ENCODE data around the gene PPARG. TPM values are rescaled to one million over a fixed set of nuclear protein-coding genes. Genes with fewer than 3 reads are reported as not detected.

The PPARG gene
- total and polyA plus RNA-seq, 3 experiments from 2014 or later, result 0.66 to 0.74 TPM; not detected in 1

GRCh38 chr3:12296511-12296910 lies 7.6 kb downstream of the PPARG start:
- no peaks in the 10 kb centered on the region for H3K9me3 Mint-ChIP-seq
- no peak overlapping the region for H3K4me3 ChIP-seq (ENCODE audit: low read length)

GRCh38 chr3:12299026-12299425 lies 10.2 kb downstream of the PPARG start:
- Mint-ChIP-seq H3K9me3 (no peaks in the 10 kb centered on the region), H3K4me3 (no peak overlapping the region), H3K27me3 (peaks cover 4 to 17% of the 10 kb centered on the region in 2 donors), H3K27ac (no peak overlapping the region), H3K4me1 (no peaks in the 10 kb centered on the region), H3K36me3 (no peaks in the 10 kb centered on the region)
- DNase-seq, result no peak
- ChIA-PET CTCF (no interaction called here), POLR2A (no interaction called here)
- H3K4me3 ChIP-seq (ENCODE audit: low read length), result no peak overlapping the region
- no peaks in the 10 kb centered on the region for H3K4me1 ChIP-seq (ENCODE audit: insufficient read depth, low read length)
- H3K36me3 ChIP-seq (ENCODE audit: insufficient read depth, low read length), result no peaks in the 10 kb centered on the region
- H3K27ac ChIP-seq (ENCODE audit: low read depth, low read length), result no peak overlapping the region
- no peaks in the 10 kb centered on the region for H3K9me3 ChIP-seq (ENCODE audit: low read length)
- H3K27me3 ChIP-seq (ENCODE audit: insufficient read depth, low read length, poor library complexity, severe bottlenecking), result no peaks in the 10 kb centered on the region

More at GRCh38 chr3:12296511-12296910, 7.6 kb downstream of the PPARG start:
- POLR2A ChIA-PET, result no interaction called here
- CTCF ChIA-PET, result no interaction called here
- no peak overlapping the region for H3K27ac ChIP-seq (ENCODE audit: low read depth, low read length)
- no peaks in the 10 kb centered on the region for H3K9me3 ChIP-seq (ENCODE audit: low read length)
- H3K27me3 ChIP-seq (ENCODE audit: insufficient read depth, low read length, poor library complexity, severe bottlenecking), result no peaks in the 10 kb centered on the region
- peaks cover 0 to 28% of the 10 kb centered on the region in 2 donors for H3K27me3 Mint-ChIP-seq
- no peaks in the 10 kb centered on the region for H3K4me1 Mint-ChIP-seq
- no peaks in the 10 kb centered on the region for H3K36me3 ChIP-seq (ENCODE audit: insufficient read depth, low read length)
- H3K4me3 Mint-ChIP-seq, result no peak overlapping the region
- no peaks in the 10 kb centered on the region for H3K4me1 ChIP-seq (ENCODE audit: insufficient read depth, low read length)
- no peak overlapping the region for H3K27ac Mint-ChIP-seq
- DNase-seq, result no peak
- H3K36me3 Mint-ChIP-seq, result no peaks in the 10 kb centered on the region

- Mint-ChIP-seq H3K27ac (no peak overlapping the region), H3K36me3 (no peaks in the 10 kb centered on the region), H3K9me3 (no peaks in the 10 kb centered on the region), H3K4me1 (no peaks in the 10 kb centered on the region), H3K27me3 (peaks cover 4 to 21% of the 10 kb centered on the region in 2 donors), H3K4me3 (no peak overlapping the region)
- Histone ChIP-seq H3K27ac (ENCODE audit: low read depth, low read length) (no peak overlapping the region), H3K27me3 (ENCODE audit: insufficient read depth, low read length, poor library complexity, severe bottlenecking) (no peaks in the 10 kb centered on the region), H3K9me3 (ENCODE audit: low read length) (no peaks in the 10 kb centered on the region), H3K36me3 (ENCODE audit: insufficient read depth, low read length) (no peaks in the 10 kb centered on the region), H3K4me3 (ENCODE audit: low read length) (no peak overlapping the region), H3K4me1 (ENCODE audit: insufficient read depth, low read length) (no peaks in the 10 kb centered on the region)
- ChIA-PET CTCF (no interaction called here), POLR2A (no interaction called here)
- DNase-seq, result no peak
Measured at GRCh38 chr3:12300137-12300536, 11.3 kb downstream of the PPARG start.

- Histone ChIP-seq H3K36me3 (ENCODE audit: insufficient read depth, low read length) (no peaks in the 10 kb centered on the region), H3K27me3 (ENCODE audit: insufficient read depth, low read length, poor library complexity, severe bottlenecking) (no peaks in the 10 kb centered on the region), H3K4me3 (ENCODE audit: low read length) (no peak overlapping the region), H3K4me1 (ENCODE audit: insufficient read depth, low read length) (no peaks in the 10 kb centered on the region), H3K27ac (ENCODE audit: low read depth, low read length) (no peak overlapping the region), H3K9me3 (ENCODE audit: low read length) (no peaks in the 10 kb centered on the region)
- H3K9me3 Mint-ChIP-seq, result no peaks in the 10 kb centered on the region
- H3K27ac Mint-ChIP-seq, result no peak overlapping the region
- POLR2A ChIA-PET, result no interaction called here
- no peaks in the 10 kb centered on the region for H3K36me3 Mint-ChIP-seq
- CTCF ChIA-PET, result no interaction called here
- no peak overlapping the region for H3K4me3 Mint-ChIP-seq
- H3K4me1 Mint-ChIP-seq, result no peaks in the 10 kb centered on the region
- peaks cover 4 to 20% of the 10 kb centered on the region in 2 donors for H3K27me3 Mint-ChIP-seq
- DNase-seq, result no peak
Measured at GRCh38 chr3:12301031-12301430, 12.2 kb downstream of the PPARG start.

GRCh38 chr3:12301513-12301912 lies 12.6 kb downstream of the PPARG start:
- no peaks in the 10 kb centered on the region for H3K36me3 Mint-ChIP-seq
- CTCF ChIA-PET, result no interaction called here
- Histone ChIP-seq H3K27me3 (ENCODE audit: insufficient read depth, low read length, poor library complexity, severe bottlenecking) (no peaks in the 10 kb centered on the region), H3K4me3 (ENCODE audit: low read length) (no peak overlapping the region), H3K9me3 (ENCODE audit: low read length) (no peaks in the 10 kb centered on the region), H3K36me3 (ENCODE audit: insufficient read depth, low read length) (no peaks in the 10 kb centered on the region), H3K4me1 (ENCODE audit: insufficient read depth, low read length) (no peaks in the 10 kb centered on the region), H3K27ac (ENCODE audit: low read depth, low read length) (no peak overlapping the region)
- H3K27ac Mint-ChIP-seq, result no peak overlapping the region
- POLR2A ChIA-PET, result no interaction called here
- H3K9me3 Mint-ChIP-seq, result no peaks in the 10 kb centered on the region
- H3K27me3 Mint-ChIP-seq, result peaks cover 4 to 17% of the 10 kb centered on the region in 2 donors
- DNase-seq, result no peak
- H3K4me3 Mint-ChIP-seq, result no peak overlapping the region
- H3K4me1 Mint-ChIP-seq, result no peaks in the 10 kb centered on the region

- Mint-ChIP-seq H3K4me1 (no peaks in the 10 kb centered on the region), H3K36me3 (no peaks in the 10 kb centered on the region), H3K9me3 (no peaks in the 10 kb centered on the region), H3K27ac (peak overlapping the region in 1 of 8 donors; percentile 4), H3K4me3 (no peak overlapping the region), H3K27me3 (peaks cover 4 to 12% of the 10 kb centered on the region in 2 donors)
- Histone ChIP-seq H3K27me3 (ENCODE audit: insufficient read depth, low read length, poor library complexity, severe bottlenecking) (no peaks in the 10 kb centered on the region), H3K9me3 (ENCODE audit: low read length) (no peaks in the 10 kb centered on the region), H3K27ac (ENCODE audit: low read depth, low read length) (no peak overlapping the region), H3K4me1 (ENCODE audit: insufficient read depth, low read length) (no peaks in the 10 kb centered on the region), H3K4me3 (ENCODE audit: low read length) (no peak overlapping the region), H3K36me3 (ENCODE audit: insufficient read depth, low read length) (no peaks in the 10 kb centered on the region)
- ChIA-PET CTCF (no interaction called here), POLR2A (no interaction called here)
- DNase-seq, result no peak
Measured at GRCh38 chr3:12302564-12302963, 13.7 kb downstream of the PPARG start.

- Mint-ChIP-seq H3K9me3 (no peaks in the 10 kb centered on the region), H3K4me3 (no peak overlapping the region), H3K27ac (no peak overlapping the region), H3K27me3 (peaks cover 4 to 11% of the 10 kb centered on the region in 2 donors), H3K36me3 (no peaks in the 10 kb centered on the region), H3K4me1 (no peaks in the 10 kb centered on the region)
- CTCF ChIA-PET, result no interaction called here
- no peak for DNase-seq
- Histone ChIP-seq H3K4me3 (ENCODE audit: low read length) (no peak overlapping the region), H3K4me1 (ENCODE audit: insufficient read depth, low read length) (no peaks in the 10 kb centered on the region), H3K27ac (ENCODE audit: low read depth, low read length) (no peak overlapping the region), H3K9me3 (ENCODE audit: low read length) (no peaks in the 10 kb centered on the region), H3K27me3 (ENCODE audit: insufficient read depth, low read length, poor library complexity, severe bottlenecking) (no peaks in the 10 kb centered on the region), H3K36me3 (ENCODE audit: insufficient read depth, low read length) (no peaks in the 10 kb centered on the region)
- POLR2A ChIA-PET, result no interaction called here
Measured at GRCh38 chr3:12303534-12303933, 14.7 kb downstream of the PPARG start.

GRCh38 chr3:12303993-12304392 lies 15.1 kb downstream of the PPARG start:
- Histone ChIP-seq H3K4me1 (ENCODE audit: insufficient read depth, low read length) (no peaks in the 10 kb centered on the region), H3K27me3 (ENCODE audit: insufficient read depth, low read length, poor library complexity, severe bottlenecking) (no peaks in the 10 kb centered on the region), H3K4me3 (ENCODE audit: low read length) (no peak overlapping the region), H3K27ac (ENCODE audit: low read depth, low read length) (no peak overlapping the region), H3K9me3 (ENCODE audit: low read length) (no peaks in the 10 kb centered on the region), H3K36me3 (ENCODE audit: insufficient read depth, low read length) (no peaks in the 10 kb centered on the region)
- Mint-ChIP-seq H3K27ac (no peak overlapping the region), H3K9me3 (no peaks in the 10 kb centered on the region), H3K36me3 (no peaks in the 10 kb centered on the region), H3K27me3 (peaks cover 4 to 11% of the 10 kb centered on the region in 2 donors), H3K4me3 (no peak overlapping the region), H3K4me1 (no peaks in the 10 kb centered on the region)
- CTCF ChIA-PET, result no interaction called here
- POLR2A ChIA-PET, result no interaction called here
- DNase-seq, result no peak

GRCh38 chr3:12307136-12307535 lies 18.3 kb downstream of the PPARG start:
- H3K4me1 ChIP-seq (ENCODE audit: insufficient read depth, low read length), result no peaks in the 10 kb centered on the region
- ChIA-PET POLR2A (no interaction called here), CTCF (no interaction called here)
- DNase-seq, result no peak
- no peaks in the 10 kb centered on the region for H3K9me3 Mint-ChIP-seq
- no peaks in the 10 kb centered on the region for H3K9me3 ChIP-seq (ENCODE audit: low read length)
- no peaks in the 10 kb centered on the region for H3K27me3 ChIP-seq (ENCODE audit: insufficient read depth, low read length, poor library complexity, severe bottlenecking)
- H3K27ac ChIP-seq (ENCODE audit: low read depth, low read length), result no peak overlapping the region
- H3K4me1 Mint-ChIP-seq, result no peaks in the 10 kb centered on the region
- no peak overlapping the region for H3K27ac Mint-ChIP-seq
- H3K27me3 Mint-ChIP-seq, result peaks cover 6 to 9% of the 10 kb centered on the region in 2 donors
- no peak overlapping the region for H3K4me3 Mint-ChIP-seq
- H3K36me3 Mint-ChIP-seq, result no peaks in the 10 kb centered on the region
- no peaks in the 10 kb centered on the region for H3K36me3 ChIP-seq (ENCODE audit: insufficient read depth, low read length)
- H3K4me3 ChIP-seq (ENCODE audit: low read length), result no peak overlapping the region
